Cardiac muscle cell (in vitro differentiated cells and primary cell): Measurements from ENCODE around the gene NTSR1. TPM values are rescaled to one million over a fixed set of nuclear protein-coding genes. Genes with fewer than 3 reads are reported as not detected.

ENCODE experiments used
- DNase-seq, 2 donors: peaks; one replicate each; pipeline versions ENCODE4 v3.0.0 to v3.0.0-alpha.2; 2010 to 2017; ENCODE audit warnings: low read depth in 1 of 2, low spot score in 1 of 2
- H3K27ac ChIP-seq: fragments of 200-600 bp; sonication (generic); 2 replicates; pipeline ENCODE4 v1.5.1; 2016
- H3K27me3 ChIP-seq: fragments of 200-600 bp; sonication (generic); 2 replicates; pipeline ENCODE4 v1.6.0; 2016; ENCODE audit warnings: control low read depth
- H3K36me3 ChIP-seq: fragments of 200-600 bp; sonication (generic); 2 replicates; pipeline ENCODE4 v1.5.1; 2016; ENCODE audit warnings: control low read depth
- H3K4me1 ChIP-seq: fragments of 200-600 bp; sonication (generic); 2 replicates; pipeline ENCODE4 v1.8.1; 2017; ENCODE audit warnings: low read depth, mild to moderate bottlenecking, mixed run types
- H3K4me3 ChIP-seq: fragments of 200-600 bp; sonication (generic); 2 replicates; pipeline ENCODE4 v1.5.1; 2016; ENCODE audit warnings: mild to moderate bottlenecking
- H3K9me3 ChIP-seq: fragments of 200-600 bp; sonication (generic); 2 replicates; pipeline ENCODE4 v1.5.1; 2017; ENCODE audit warnings: low read depth, mild to moderate bottlenecking, control low read depth
- CTCF ChIP-seq: IDR thresholded peaks from 2 replicates; pipeline ENCODE4 v1.5.1; 2012; ENCODE audit warnings: low read depth, mild to moderate bottlenecking, low read length
- polyA plus RNA-seq: library from polyadenylated mRNA; unstranded; fragments of >200 nt; fragmentation: Nextera tagmentation; extraction: Ambion mirVana; gene quantifications from 2 replicates; pipeline ENCODE4 v1.2.1, GENCODE V29; 2016
- total RNA-seq: library from RNA; depleted of rRNA; stranded (reverse); fragments of >200 nt; gene quantifications from 2 replicates; pipeline ENCODE4 v1.2.3, GENCODE V29; 2016

NTSR1 gene
- total and polyA plus RNA-seq, 2 experiments from 2014 or later, result 0.03 TPM; not detected in 1

GRCh38 chr20:62695448-62696414 lies 12.9 kb upstream of the NTSR1 start:
- Histone ChIP-seq H3K27ac (no peak overlapping the region), H3K36me3 (no peaks in the 10 kb centered on the region), H3K9me3 (no peaks in the 10 kb centered on the region), H3K27me3 (no peaks in the 10 kb centered on the region), H3K4me3 (no peak overlapping the region), H3K4me1 (no peaks in the 10 kb centered on the region)
- no peak for DNase-seq
- TF ChIP-seq CTCF, result no peak

- DNase-seq, result no peak
- H3K9me3 ChIP-seq, result no peaks in the 10 kb centered on the region
- no peak overlapping the region for H3K4me3 ChIP-seq
- no peaks in the 10 kb centered on the region for H3K4me1 ChIP-seq
- no peak overlapping the region for H3K27ac ChIP-seq
- no peaks in the 10 kb centered on the region for H3K27me3 ChIP-seq
- no peak for TF ChIP-seq CTCF
- H3K36me3 ChIP-seq, result no peaks in the 10 kb centered on the region
These were observed 12.1 kb upstream of the NTSR1 start for GRCh38 chr20:62696434-62696957.

- Histone ChIP-seq H3K4me1 (no peaks in the 10 kb centered on the region), H3K9me3 (no peaks in the 10 kb centered on the region), H3K27ac (no peak overlapping the region), H3K27me3 (no peaks in the 10 kb centered on the region), H3K4me3 (no peak overlapping the region), H3K36me3 (no peaks in the 10 kb centered on the region)
- TF ChIP-seq CTCF, result no peak
- DNase-seq, result no peak
These were observed 11.6 kb upstream of the NTSR1 start for GRCh38 chr20:62696989-62697388.

- no peaks in the 10 kb centered on the region for H3K36me3 ChIP-seq
- H3K27ac ChIP-seq, result no peak overlapping the region
- TF ChIP-seq CTCF, result no peak
- no peaks in the 10 kb centered on the region for H3K4me1 ChIP-seq
- no peaks in the 10 kb centered on the region for H3K27me3 ChIP-seq
- no peak for DNase-seq
- no peak overlapping the region for H3K4me3 ChIP-seq
- no peaks in the 10 kb centered on the region for H3K9me3 ChIP-seq
These were observed 11.1 kb upstream of the NTSR1 start for GRCh38 chr20:62697468-62697912.

- no peak for TF ChIP-seq CTCF
- Histone ChIP-seq H3K27me3 (no peaks in the 10 kb centered on the region), H3K4me3 (no peak overlapping the region), H3K36me3 (no peaks in the 10 kb centered on the region), H3K4me1 (no peaks in the 10 kb centered on the region), H3K27ac (no peak overlapping the region), H3K9me3 (no peaks in the 10 kb centered on the region)
- no peak for DNase-seq
These were observed 10.4 kb upstream of the NTSR1 start for GRCh38 chr20:62698231-62698630.
